H1 (cell line): ENCODE results near the gene AADAC. TPM values are rescaled to one million over a fixed set of nuclear protein-coding genes. Genes with fewer than 3 reads are reported as not detected.

ENCODE experiments used
- CTCF ChIA-PET: fragments of 300-600 bp; sonication (Branson Sonifier 250); formaldehyde crosslinking; loops from one replicate; lab custom pipeline; 2021; ENCODE audit not compliant: partially characterized antibody; lab: Charles Lee
- POLR2A ChIA-PET: fragments of 300-600 bp; sonication (Branson Sonifier 250); formaldehyde crosslinking; loops from one replicate; lab custom pipeline; 2021; ENCODE audit warnings: inconsistent platforms; ENCODE audit not compliant: partially characterized antibody; lab: Charles Lee
- DNase-seq, 2 experiments: peaks; one replicate each; pipeline versions ENCODE4 v3.0.0 to v3.0.0-alpha.2; 2010 to 2022; ENCODE audit warnings: low spot score in 2 of 2, low read depth in 1 of 2, mixed read lengths in 1 of 2
- FAIRE-seq: peaks from 2 replicates; lab custom pipeline; 2011; peaks lifted over from hg19 to GRCh38; lab: Jason Lieb, UNC
- H2AFZ ChIP-seq: 2 replicates; pipeline ENCODE4 v1.8.1; 2012; ENCODE audit warnings: low read length, inconsistent platforms
- H2AK5ac ChIP-seq: 2 replicates; pipeline ENCODE4 v1.6.1; 2013; ENCODE audit warnings: low read depth, low read length
- H2BK120ac ChIP-seq: replicated peaks from 2 replicates; pipeline ENCODE3; 2013; ENCODE audit warnings: low read depth, low read length, inconsistent platforms
- H2BK12ac ChIP-seq: 2 replicates; pipeline ENCODE4 v1.6.1; 2013; ENCODE audit warnings: low read depth, low read length
- H2BK15ac ChIP-seq: 2 replicates; pipeline ENCODE4 v1.6.1; 2013; ENCODE audit warnings: low read length
- H2BK20ac ChIP-seq: 2 replicates; pipeline ENCODE4 v1.6.1; 2013; ENCODE audit warnings: low read length
- H2BK5ac ChIP-seq: 2 replicates; pipeline ENCODE4 v1.6.1; 2013; ENCODE audit warnings: low read depth, low read length
- H3K14ac ChIP-seq: 2 replicates; pipeline ENCODE4 v1.6.1; 2013; ENCODE audit warnings: inconsistent platforms; ENCODE audit not compliant: insufficient read length
- H3K18ac ChIP-seq: 2 replicates; pipeline ENCODE4 v1.6.1; 2013; ENCODE audit warnings: low read length; ENCODE audit errors: extremely low read depth
- H3K23ac ChIP-seq: 2 replicates; pipeline ENCODE4 v1.6.1; 2013; ENCODE audit warnings: inconsistent platforms; ENCODE audit not compliant: insufficient read length
- H3K23me2 ChIP-seq: 2 replicates; pipeline ENCODE4 v1.6.1; 2013; ENCODE audit warnings: low read depth, low read length
- H3K27ac ChIP-seq: 2 replicates; pipeline ENCODE4 v1.6.1; 2011; ENCODE audit warnings: low read depth, low read length, inconsistent platforms
- H3K27me3 ChIP-seq, 4 experiments: replicated peaks in 1 of 4; 1 replicate in 1 of 4; 2 replicates in 3 of 4; pipeline versions ENCODE4 v1.6.1 to v1.8.1; 2011 to 2013; ENCODE audit warnings: low read length in 3 of 4, mild to moderate bottlenecking in 3 of 4, inconsistent platforms in 2 of 4, mixed read lengths in 2 of 4, moderate library complexity in 1 of 4; ENCODE audit not compliant: control insufficient read depth in 3 of 4, insufficient read depth in 3 of 4; ENCODE audit errors: extremely low read depth in 1 of 4
- H3K36me3 ChIP-seq, 4 experiments: 2 replicates each; pipeline versions ENCODE4 v1.6.1 to v1.8.1; 2011 to 2013; ENCODE audit warnings: mild to moderate bottlenecking in 4 of 4, low read length in 3 of 4, moderate library complexity in 2 of 4, control low read depth in 1 of 4, inconsistent platforms in 1 of 4; ENCODE audit not compliant: insufficient read depth in 4 of 4, control insufficient read depth in 2 of 4
- H3K4ac ChIP-seq: replicated peaks from 2 replicates; pipeline ENCODE3; 2013; ENCODE audit warnings: low read length, low read depth, mixed read lengths, inconsistent platforms; ENCODE audit not compliant: insufficient read length
- H3K4me1 ChIP-seq, 4 experiments: replicated peaks in 1 of 4; 1 replicate in 1 of 4; 2 replicates in 3 of 4; pipeline versions ENCODE4 v1.6.1 to v1.8.1; 2011 to 2013; ENCODE audit warnings: low read length in 3 of 4, inconsistent platforms in 2 of 4, mixed read lengths in 1 of 4; ENCODE audit not compliant: insufficient read depth in 4 of 4, control insufficient read depth in 3 of 4
- H3K4me2 ChIP-seq, 2 experiments: 2 replicates each; pipeline versions ENCODE4 v1.6.1 to v1.8.1; 2011 to 2013; ENCODE audit warnings: low read depth in 2 of 2, low read length in 2 of 2, control low read depth in 1 of 2, inconsistent platforms in 1 of 2, mild to moderate bottlenecking in 1 of 2; ENCODE audit not compliant: insufficient read depth in 1 of 2
- H3K4me3 ChIP-seq, 4 experiments: fragments of 200-600, 300-600 bp in 1 of 4; sonication (generic), shearing (Covaris generic), sonication (Bioruptor Twin) in 1 of 4; 2 replicates each; pipeline versions ENCODE4 v1.5.1 to v1.8.1; 2011 to 2016; ENCODE audit warnings: low read length in 4 of 4, low read depth in 3 of 4, control low read depth in 2 of 4, inconsistent platforms in 2 of 4, mild to moderate bottlenecking in 2 of 4, mixed read lengths in 1 of 4, moderate library complexity in 1 of 4; ENCODE audit not compliant: insufficient read depth in 2 of 4; ENCODE audit errors: extremely low read depth in 1 of 4
- H3K56ac ChIP-seq: replicated peaks from 2 replicates; pipeline ENCODE3; 2013; ENCODE audit warnings: low read depth, mild to moderate bottlenecking, mixed read lengths, low read length, inconsistent platforms; ENCODE audit not compliant: insufficient read length
- H3K79me1 ChIP-seq: 2 replicates; pipeline ENCODE4 v1.6.1; 2013; ENCODE audit warnings: low read depth, low read length, control low read depth
- H3K79me2 ChIP-seq, 2 experiments: 2 replicates each; pipeline versions ENCODE4 v1.6.1 to v1.8.1; 2012 to 2013; ENCODE audit warnings: low read length in 2 of 2, mild to moderate bottlenecking in 2 of 2, inconsistent platforms in 1 of 2; ENCODE audit not compliant: insufficient read depth in 2 of 2, control insufficient read depth in 1 of 2
- H3K9ac ChIP-seq, 4 experiments: replicated peaks in 1 of 4; 1 replicate in 1 of 4; 2 replicates in 3 of 4; pipeline versions ENCODE4 v1.6.1 to v1.8.1; 2011 to 2013; ENCODE audit warnings: low read depth in 3 of 4, low read length in 3 of 4, control low read depth in 2 of 4, mild to moderate bottlenecking in 2 of 4, moderate library complexity in 2 of 4, inconsistent platforms in 1 of 4; ENCODE audit errors: extremely low read depth in 1 of 4
- H3K9me3 ChIP-seq, 2 experiments: 2 replicates each; pipeline versions ENCODE4 v1.6.1 to v1.8.1; 2012 to 2013; ENCODE audit warnings: mild to moderate bottlenecking in 2 of 2, moderate library complexity in 2 of 2, control low read depth in 1 of 2, inconsistent platforms in 1 of 2, low read depth in 1 of 2, low read length in 1 of 2, mixed read lengths in 1 of 2; ENCODE audit not compliant: insufficient read depth in 2 of 2
- H4K20me1 ChIP-seq, 2 experiments: replicated peaks in 1 of 2; 2 replicates each; pipeline versions ENCODE3 to v1.8.1; 2011 to 2013; ENCODE audit warnings: inconsistent platforms in 2 of 2, low read length in 2 of 2, mild to moderate bottlenecking in 1 of 2; ENCODE audit not compliant: insufficient read depth in 2 of 2, control insufficient read depth in 1 of 2
- H4K5ac ChIP-seq: 2 replicates; pipeline ENCODE4 v1.6.1; 2013; ENCODE audit warnings: low read length, low read depth, mixed read lengths, inconsistent platforms; ENCODE audit not compliant: insufficient read length
- H4K8ac ChIP-seq: 2 replicates; pipeline ENCODE4 v1.8.0; 2013; ENCODE audit warnings: mild to moderate bottlenecking, moderate library complexity, low read length, inconsistent platforms; ENCODE audit not compliant: insufficient read depth; ENCODE audit errors: extremely low read depth
- H4K91ac ChIP-seq: replicated peaks from 2 replicates; pipeline ENCODE3; 2013; ENCODE audit warnings: low read length, mixed read lengths, inconsistent platforms; ENCODE audit not compliant: insufficient read length
- BRCA1 ChIP-seq: IDR thresholded peaks from 2 replicates; pipeline ENCODE4 v1.6.1; 2012; ENCODE audit warnings: low read depth, low read length, improper control_type of control experiment
- CHD1 ChIP-seq: IDR thresholded peaks from 2 replicates; pipeline ENCODE4 v1.6.1; 2012; ENCODE audit warnings: low read depth, low read length, improper control_type of control experiment
- E2F6 ChIP-seq: IDR thresholded peaks from 2 replicates; pipeline ENCODE4 v1.6.1; 2012; ENCODE audit warnings: inconsistent platforms
- EGR1 ChIP-seq: IDR thresholded peaks from 2 replicates; pipeline ENCODE4 v1.6.1; 2011; ENCODE audit warnings: low read depth, low read length, borderline replicate concordance
- FOSL1 ChIP-seq: IDR thresholded peaks from 2 replicates; pipeline ENCODE4 v1.6.1; 2011; ENCODE audit warnings: mild to moderate bottlenecking, low read depth, low read length, moderate library complexity; ENCODE audit not compliant: insufficient read depth
- HDAC6 ChIP-seq: IDR thresholded peaks from one replicate; pipeline ENCODE4 v1.7.1; 2012; ENCODE audit warnings: low read depth, mild to moderate bottlenecking, inconsistent platforms, low read length, moderate library complexity
- JUN ChIP-seq: IDR thresholded peaks from 2 replicates; pipeline ENCODE4 v1.6.1; 2011; ENCODE audit warnings: low read depth, mild to moderate bottlenecking, improper control_type of control experiment, low read length
- PHF8 ChIP-seq: fragments of 200-600 bp; sonication (generic); conservative IDR thresholded peaks from 2 replicates; pipeline ENCODE4 v1.7.1; 2012; ENCODE audit warnings: low read depth, mild to moderate bottlenecking, inconsistent platforms, low read length, moderate library complexity
- SP2 ChIP-seq: IDR thresholded peaks from 2 replicates; pipeline ENCODE4 v1.6.1; 2012; ENCODE audit warnings: mild to moderate bottlenecking, low read length, inconsistent platforms
- SRF ChIP-seq: IDR thresholded peaks from 2 replicates; pipeline ENCODE4 v1.6.1; 2011; ENCODE audit warnings: mild to moderate bottlenecking, low read depth, low read length, moderate library complexity
- SUZ12 ChIP-seq: fragments of 200-600 bp; sonication (generic); IDR thresholded peaks from 2 replicates; pipeline ENCODE4 v1.6.1; 2012; ENCODE audit warnings: mild to moderate bottlenecking, inconsistent platforms, low read length, moderate library complexity, mixed read lengths
- USF2 ChIP-seq: IDR thresholded peaks from 2 replicates; pipeline ENCODE4 v1.6.1; 2011; ENCODE audit warnings: low read length, improper control_type of control experiment
- WGBS, 2 experiments: shearing (Covaris generic) in 1 of 2; methylation state at CpG; one replicate each; pipeline versions ENCODE4 v1.1.6 to v1.1.7; 2013 to 2015; ENCODE audit warnings: low lambda C conversion rate in 2 of 2, mixed read lengths in 2 of 2, inconsistent platforms in 1 of 2, low coverage in 1 of 2, missing lambda C conversion rate in 1 of 2; ENCODE audit not compliant: insufficient replicate concordance in 2 of 2, insufficient coverage in 1 of 2, insufficient read length in 1 of 2; ENCODE audit errors: extremely low coverage in 1 of 2, missing lambda C conversion rate in 1 of 2; 5-methylcytosine and 5-hydroxymethylcytosine counted together
- polyA plus RNA-seq, 7 experiments: library from polyadenylated mRNA; depleted of rRNA in 3 of 7; stranded (reverse) in 5 of 7; unstranded in 2 of 7; fragments of >200 nt in 5 of 7; fragments of 200-250 nt in 2 of 7; gene quantifications; 1 replicate in 5 of 7; 2 replicates in 1 of 7; 4 replicates in 1 of 7; pipeline versions ENCODE4 v1.2.1 to v1.2.3, GENCODE V29; 2011 to 2013; ENCODE audit warnings: missing spikeins in 2 of 7, mixed read lengths in 2 of 7
- total RNA-seq: library from RNA; stranded (reverse); fragmentation: NEBNext Ultra II Directional; extraction: Animal tissue kit (Norgen Biotek cat#: 25700); gene quantifications from 2 replicates; pipeline ENCODE4 v1.2.1, GENCODE V29; 2021

The AADAC gene
- total and polyA plus RNA-seq, 2 of the 8 experiments (the other 6 are each of a cell fraction or from before 2014, with no cell fraction given), result not detected

- CTCF ChIA-PET, result interaction anchor here (1.5 kb wide), 1 partner anchor 413 kb away, joined by 5 read pairs; no protein-coding TSS in a partner anchor
- H3K27ac ChIP-seq, result no peak overlapping the region
- POLR2A ChIA-PET, result no interaction called here
- H2BK15ac ChIP-seq, result no peak overlapping the region
- no peak overlapping the region for H2BK12ac ChIP-seq
- H2BK5ac ChIP-seq, result no peak overlapping the region; the same call in 1 of the 2 replicates
- no peak overlapping the region for H4K8ac ChIP-seq
- FAIRE-seq (no peak), DNase-seq (no peak)
- no peak overlapping the region for H3K9ac ChIP-seq
- no peak overlapping the region for H4K91ac ChIP-seq
- no peaks in the 10 kb centered on the region for H3K23me2 ChIP-seq
- no peak overlapping the region for H2BK120ac ChIP-seq
- 93% methylated on average over 11 of the region's 11 CpGs; no CpG with 5 or more reads in 1 of the 2 experiments for WGBS, 2 experiments
- no peak overlapping the region for H3K23ac ChIP-seq
- H3K14ac ChIP-seq, result no peak overlapping the region
- H2AFZ ChIP-seq, result no peak overlapping the region
- no peaks in the 10 kb centered on the region for H3K4me1 ChIP-seq
- H3K56ac ChIP-seq, result no peak overlapping the region
- no peak overlapping the region for H4K5ac ChIP-seq
- no peaks in the 10 kb centered on the region for H3K79me2 ChIP-seq
- H4K20me1 ChIP-seq, result no peaks in the 10 kb centered on the region
- H3K79me1 ChIP-seq, result no peaks in the 10 kb centered on the region; the same call in 1 of the 2 replicates
- H3K27me3 ChIP-seq, result no peaks in the 10 kb centered on the region
- no peak overlapping the region for H3K4me3 ChIP-seq
- H2AK5ac ChIP-seq, result no peak overlapping the region
- H3K18ac ChIP-seq, result no peak overlapping the region
- no peaks in the 10 kb centered on the region for H3K36me3 ChIP-seq
- no peak overlapping the region for H3K4me2 ChIP-seq
- H2BK20ac ChIP-seq, result no peak overlapping the region
- no peak overlapping the region for H3K4ac ChIP-seq
- no peaks in the 10 kb centered on the region; a peak in 1 of 4 replicates for H3K9me3 ChIP-seq
- TF ChIP-seq USF2 (no peak), JUN (no peak), EGR1 (no peak), HDAC6 (no peak), E2F6 (no peak), FOSL1 (no peak), SP2 (no peak), CHD1 (no peak), SRF (no peak), SUZ12 (no peak), BRCA1 (no peak), PHF8 (no peak)
Measured at GRCh38 chr3:151852074-151852811, 38.3 kb downstream of the AADAC start.
